OCI-LY7 (cell line): Measurements from ENCODE around the gene NDUFS8. TPM values are rescaled to one million over a fixed set of nuclear protein-coding genes. Genes with fewer than 3 reads are reported as not detected.
A peak's percentile ranks its signal among the peaks of the same experiment; 100 is the strongest.

Experiments
- BruUV-seq: library from RNA; stranded (reverse); fragments of 400-500 nt; replicated peaks from 2 replicates; lab custom pipeline; 2021; lab: Mats Ljungman, UMichigan
- CTCF ChIA-PET: fragments of 300-600 bp; sonication (Branson Sonifier 250); formaldehyde crosslinking; loops from one replicate; lab custom pipeline; 2022; ENCODE audit warnings: antibody characterized with exemption; ENCODE audit not compliant: unreplicated experiment; lab: Charles Lee
- POLR2A ChIA-PET: fragments of 300-600 bp; sonication (Branson Sonifier 250); formaldehyde crosslinking; loops from one replicate; lab custom pipeline; 2022; ENCODE audit warnings: antibody characterized with exemption; lab: Charles Lee
- DNase-seq: peaks from one replicate; pipeline ENCODE4 v3.0.0-alpha.2; 2015; ENCODE audit warnings: low spot score
- H2AFZ ChIP-seq: fragments of 200-600 bp; sonication (generic), shearing (Covaris generic); 2 replicates; pipeline ENCODE4 v1.6.1; 2014; ENCODE audit warnings: mild to moderate bottlenecking, antibody characterized with exemption, low read length, moderate library complexity
- H3K27ac ChIP-seq: fragments of 200-600 bp; sonication (generic); 2 replicates; pipeline ENCODE4 v1.5.1; 2014; ENCODE audit warnings: mixed run types, low read depth, mild to moderate bottlenecking, moderate library complexity, low read length, inconsistent platforms; ENCODE audit not compliant: poor library complexity, severe bottlenecking
- H3K36me3 ChIP-seq: fragments of 200-600 bp; sonication (generic); 2 replicates; pipeline ENCODE4 v1.6.1; 2014; ENCODE audit warnings: mild to moderate bottlenecking, antibody characterized with exemption, low read length, moderate library complexity, mixed read lengths; ENCODE audit not compliant: insufficient read depth
- H3K4me1 ChIP-seq: fragments of 200-600 bp; sonication (generic); 2 replicates; pipeline ENCODE4 v1.5.1; 2014; ENCODE audit warnings: mild to moderate bottlenecking, low read length; ENCODE audit not compliant: insufficient read depth, poor library complexity, severe bottlenecking
- H3K4me2 ChIP-seq: fragments of 200-600 bp; sonication (generic); 2 replicates; pipeline ENCODE4 v1.6.1; 2014; ENCODE audit warnings: mild to moderate bottlenecking, low read length
- H3K4me3 ChIP-seq: fragments of 200-600 bp; sonication (generic); 2 replicates; pipeline ENCODE4 v1.5.1; 2014; ENCODE audit warnings: mild to moderate bottlenecking, low read depth, low read length; ENCODE audit not compliant: poor library complexity, severe bottlenecking
- H3K79me2 ChIP-seq: fragments of 200-600 bp; sonication (generic); 2 replicates; pipeline ENCODE4 v1.6.1; 2016; ENCODE audit warnings: low read depth, mild to moderate bottlenecking, low read length, moderate library complexity, mixed read lengths; ENCODE audit not compliant: insufficient read depth
- H3K9me2 ChIP-seq: fragments of 200-600 bp; sonication (generic); 2 replicates; pipeline ENCODE4 v1.6.1; 2016; ENCODE audit warnings: mild to moderate bottlenecking, low read length, mixed read lengths; ENCODE audit not compliant: insufficient read depth
- H3K9me3 ChIP-seq: fragments of 200-600 bp; sonication (generic); 2 replicates; pipeline ENCODE4 v1.6.1; 2014; ENCODE audit warnings: mild to moderate bottlenecking, mixed run types, low read length, mixed read lengths
- H4K20me1 ChIP-seq: fragments of 200-600 bp; sonication (generic); 2 replicates; pipeline ENCODE4 v1.6.1; 2014; ENCODE audit warnings: mild to moderate bottlenecking, antibody characterized with exemption, low read length, moderate library complexity, mixed read lengths; ENCODE audit not compliant: insufficient read depth
- EZH2phosphoT487 ChIP-seq: fragments of 200-600 bp; sonication (generic); IDR thresholded peaks from 2 replicates; pipeline ENCODE4 v1.6.1; 2018; ENCODE audit warnings: low read depth, borderline replicate concordance, mild to moderate bottlenecking, mixed run types, antibody characterized with exemption, low read length, moderate library complexity, mixed read lengths
- intact Hi-C: fragments of 100-400 bp; cut with micrococcal nuclease; formaldehyde crosslinking; loops from one replicate; pipeline ENCODE4 v1.10.0; 2022; ENCODE audit not compliant: unreplicated experiment
- total RNA-seq, 2 experiments: library from RNA; depleted of rRNA in 1 of 2; stranded (reverse); fragments of >200 nt in 1 of 2; shearing (Covaris generic) in 1 of 2; gene quantifications; 2 replicates each; pipeline ENCODE4 v1.2.3, GENCODE V29; 2014 to 2022
- TF ChIP-seq, protein P1 (sequence below): fragments of 200-600 bp; sonication (generic); conservative IDR thresholded peaks from 2 replicates; pipeline ENCODE4 v1.5.1; 2014; ENCODE audit warnings: mild to moderate bottlenecking, antibody characterized with exemption, low read length, moderate library complexity, mixed read lengths

Gene NDUFS8
- total RNA-seq, 2 experiments from 2014 or later, result 126 to 173 TPM

DNA sequence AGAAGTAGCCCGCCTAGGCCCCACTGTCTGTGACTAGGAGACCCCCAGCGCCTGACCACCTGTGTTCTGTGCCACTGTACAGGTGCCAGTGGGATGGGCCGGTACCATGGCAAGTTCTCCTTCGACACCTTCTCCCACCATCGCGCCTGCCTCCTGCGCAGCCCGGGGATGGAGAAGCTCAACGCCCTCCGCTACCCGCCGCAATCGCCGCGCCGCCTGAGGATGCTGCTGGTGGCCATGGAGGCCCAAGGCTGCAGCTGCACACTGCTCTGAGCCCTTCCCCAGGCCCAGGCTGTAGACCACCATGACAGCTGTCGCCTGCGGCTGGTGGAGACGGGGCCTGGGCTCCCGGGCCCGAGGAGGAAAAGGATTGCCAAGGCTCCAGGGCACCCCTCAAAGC, 2.8 kb upstream of the NDUFS8 start:
- no peak for DNase-seq
- H2AFZ ChIP-seq, result no peak overlapping the region
- no peaks in the 10 kb centered on the region for H3K36me3 ChIP-seq
- TF ChIP-seq, protein P1, sequence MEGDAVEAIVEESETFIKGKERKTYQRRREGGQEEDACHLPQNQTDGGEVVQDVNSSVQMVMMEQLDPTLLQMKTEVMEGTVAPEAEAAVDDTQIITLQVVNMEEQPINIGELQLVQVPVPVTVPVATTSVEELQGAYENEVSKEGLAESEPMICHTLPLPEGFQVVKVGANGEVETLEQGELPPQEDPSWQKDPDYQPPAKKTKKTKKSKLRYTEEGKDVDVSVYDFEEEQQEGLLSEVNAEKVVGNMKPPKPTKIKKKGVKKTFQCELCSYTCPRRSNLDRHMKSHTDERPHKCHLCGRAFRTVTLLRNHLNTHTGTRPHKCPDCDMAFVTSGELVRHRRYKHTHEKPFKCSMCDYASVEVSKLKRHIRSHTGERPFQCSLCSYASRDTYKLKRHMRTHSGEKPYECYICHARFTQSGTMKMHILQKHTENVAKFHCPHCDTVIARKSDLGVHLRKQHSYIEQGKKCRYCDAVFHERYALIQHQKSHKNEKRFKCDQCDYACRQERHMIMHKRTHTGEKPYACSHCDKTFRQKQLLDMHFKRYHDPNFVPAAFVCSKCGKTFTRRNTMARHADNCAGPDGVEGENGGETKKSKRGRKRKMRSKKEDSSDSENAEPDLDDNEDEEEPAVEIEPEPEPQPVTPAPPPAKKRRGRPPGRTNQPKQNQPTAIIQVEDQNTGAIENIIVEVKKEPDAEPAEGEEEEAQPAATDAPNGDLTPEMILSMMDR, result no peak
- no peak for TF ChIP-seq EZH2phosphoT487
- H3K4me2 ChIP-seq, result no peak overlapping the region
- CTCF ChIA-PET, result no interaction called here
- POLR2A ChIA-PET, result interaction anchor here (0.6 kb wide), 1 partner anchor 34 kb away, joined by 3 read pairs; no protein-coding TSS in a partner anchor
- H3K79me2 ChIP-seq, result peaks cover 11% of the 10 kb centered on the region; the same call in 1 of the 2 replicates
- H3K9me2 ChIP-seq, result no peaks in the 10 kb centered on the region
- no peaks in the 10 kb centered on the region for H3K9me3 ChIP-seq
- no peak overlapping the region for H3K4me3 ChIP-seq
- H3K27ac ChIP-seq, result no peak overlapping the region
- no TSS peak for BruUV-seq
- intact Hi-C loops, result no loop called here
- no peaks in the 10 kb centered on the region for H4K20me1 ChIP-seq
- H3K4me1 ChIP-seq, result peaks cover 37% of the 10 kb centered on the region

DNA sequence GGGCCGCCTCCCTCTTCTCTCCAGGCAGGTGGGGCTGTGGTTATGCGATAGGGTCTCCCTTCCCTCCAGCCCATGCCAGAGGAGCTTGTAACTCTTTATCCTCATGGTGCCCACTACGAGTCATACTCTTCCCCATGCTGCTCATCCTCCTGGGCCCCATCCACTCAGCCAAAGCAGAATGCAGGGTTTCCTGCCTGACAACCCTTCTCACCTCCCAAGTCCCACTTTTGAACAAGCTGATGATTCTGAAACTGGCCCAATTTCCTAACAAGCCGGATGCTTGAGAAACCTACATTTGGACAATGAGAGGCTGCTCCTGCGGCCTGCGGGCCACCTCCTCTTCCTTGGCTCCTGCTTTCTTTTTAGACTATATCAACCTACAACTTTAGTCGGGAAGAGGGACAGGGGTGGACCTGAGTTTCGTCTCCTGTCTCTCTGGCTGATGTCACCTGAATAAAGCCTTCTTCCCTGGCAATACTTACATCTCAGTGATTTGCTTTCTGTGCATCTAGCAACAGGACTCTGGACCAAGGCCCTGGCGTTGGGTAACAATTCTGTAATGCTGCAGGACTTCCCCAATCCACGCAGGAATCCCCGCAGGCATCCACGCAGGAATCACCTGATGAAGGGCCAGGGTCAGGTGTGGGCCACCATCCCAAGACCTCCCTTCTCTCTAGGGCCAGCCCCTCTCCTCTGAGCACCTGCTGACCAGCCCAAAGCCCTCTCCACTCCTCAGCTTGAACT, 1.5 kb upstream of the NDUFS8 start:
- intact Hi-C loops, result no loop called here
- Histone ChIP-seq H3K79me2 (peaks cover 11% of the 10 kb centered on the region; the same call in 1 of the 2 replicates), H3K36me3 (peaks cover 13% of the 10 kb centered on the region), H4K20me1 (no peaks in the 10 kb centered on the region), H3K4me1 (peaks cover 37% of the 10 kb centered on the region), H2AFZ (no peak overlapping the region), H3K4me2 (peak overlapping the region; percentile 88), H3K4me3 (peak overlapping the region; percentile 93), H3K27ac (no peak overlapping the region), H3K9me2 (no peaks in the 10 kb centered on the region), H3K9me3 (no peaks in the 10 kb centered on the region)
- BruUV-seq, result no TSS peak
- POLR2A ChIA-PET, result interaction anchor here (0.7 kb wide), 1 partner anchor 10 kb away, joined by 3 read pairs; the partner anchor contains the start of gene TCIRG1
- CTCF ChIA-PET, result no interaction called here
- no peak for DNase-seq
- no peak for TF ChIP-seq EZH2phosphoT487
- TF ChIP-seq, protein P1, result no peak

DNA sequence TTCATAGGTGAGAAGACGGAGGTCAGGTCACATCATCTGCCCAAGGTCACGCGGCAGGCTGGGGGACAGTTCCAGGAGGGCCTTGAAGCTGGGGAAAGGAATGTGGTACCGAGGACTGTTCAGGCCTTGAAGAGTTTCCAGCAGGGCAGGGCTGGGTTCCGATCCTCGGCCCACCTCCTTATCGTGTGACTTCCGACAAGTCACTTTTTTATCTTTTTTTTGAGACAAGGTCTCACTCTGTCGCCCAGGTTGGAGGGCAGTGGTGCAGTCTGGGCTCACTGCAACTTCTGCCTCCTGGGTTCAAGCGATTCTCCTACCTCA, 623 bp downstream of the NDUFS8 start:
- H3K4me3 ChIP-seq, result peak overlapping the region; percentile 93
- ChIA-PET CTCF (no interaction called here), POLR2A (interaction anchor here (1.3 to 1.6 kb wide), 2 partner anchors 8 to 9 kb away, joined by 5 read pairs; partner anchors contain the start of gene TCIRG1)
- intact Hi-C loops, result no loop called here
- peaks cover 11% of the 10 kb centered on the region; the same call in 1 of the 2 replicates for H3K79me2 ChIP-seq
- no peaks in the 10 kb centered on the region for H3K9me3 ChIP-seq
- no peaks in the 10 kb centered on the region for H3K9me2 ChIP-seq
- DNase-seq, result no peak
- H3K4me1 ChIP-seq, result peaks cover 32% of the 10 kb centered on the region
- TF ChIP-seq, protein P1, result no peak
- no peak for TF ChIP-seq EZH2phosphoT487
- H4K20me1 ChIP-seq, result no peaks in the 10 kb centered on the region
- peak overlapping the region; percentile 97 for H3K4me2 ChIP-seq
- H3K36me3 ChIP-seq, result peaks cover 18% of the 10 kb centered on the region
- peak overlapping the region; percentile 59; the same call in 1 of the 2 replicates for H2AFZ ChIP-seq
- no TSS peak for BruUV-seq
- H3K27ac ChIP-seq, result peak overlapping the region; percentile 48
